ENCODE results near the gene MTUS2.

The MTUS2 gene

GRCh38 chr13:29464105-29464679 is 644.1 kb downstream of the MTUS2 start:
- no peak for DNase-seq

GRCh38 chr13:29465741-29466293 is 645.7 kb downstream of the MTUS2 start:
- DNase-seq = no peak

- DNase-seq = no peak
These were observed 651.4 kb downstream of the MTUS2 start for GRCh38 chr13:29471551-29471950.

GRCh38 chr13:29472332-29472961 is 652.3 kb downstream of the MTUS2 start:
- peak; percentile 3 for DNase-seq

GRCh38 chr13:29473166-29473565 is 653.0 kb downstream of the MTUS2 start:
- no peak for DNase-seq

GRCh38 chr13:29474991-29475390 is 654.9 kb downstream of the MTUS2 start:
- no peak for DNase-seq

- DNase-seq = no peak
These were observed 655.9 kb downstream of the MTUS2 start for GRCh38 chr13:29476046-29476445.

- no peak for DNase-seq
These were observed 659.8 kb downstream of the MTUS2 start for GRCh38 chr13:29479716-29480492.

- no peak for DNase-seq
These were observed 660.9 kb downstream of the MTUS2 start for GRCh38 chr13:29480893-29481525.

- DNase-seq = no peak
These were observed 661.5 kb downstream of the MTUS2 start for GRCh38 chr13:29481603-29482002.

- DNase-seq = no peak
These were observed 662.4 kb downstream of the MTUS2 start for GRCh38 chr13:29482504-29482903.

- no peak for DNase-seq
These were observed 663.1 kb downstream of the MTUS2 start for GRCh38 chr13:29483211-29483610.

- no peak for DNase-seq
These were observed 663.5 kb downstream of the MTUS2 start for GRCh38 chr13:29483623-29484022.

- DNase-seq = no peak
These were observed 664.1 kb downstream of the MTUS2 start for GRCh38 chr13:29484236-29484635.

- no peak for DNase-seq
These were observed 664.7 kb downstream of the MTUS2 start for GRCh38 chr13:29484796-29485195.

- no peak for DNase-seq
These were observed 666.4 kb downstream of the MTUS2 start for GRCh38 chr13:29486551-29486950.

- DNase-seq = no peak
These were observed 667.6 kb downstream of the MTUS2 start for GRCh38 chr13:29487466-29488454.

GRCh38 chr13:29489650-29490560 is 669.8 kb downstream of the MTUS2 start:
- no peak for DNase-seq

- no peak for DNase-seq
These were observed 670.4 kb downstream of the MTUS2 start for GRCh38 chr13:29490561-29490885.

GRCh38 chr13:29491248-29491647 is 671.1 kb downstream of the MTUS2 start:
- DNase-seq = no peak

GRCh38 chr13:29493796-29494195 is 673.7 kb downstream of the MTUS2 start:
- DNase-seq = no peak

Measured in central memory CD4-positive, alpha-beta T cell (primary cell).